Measurements from ENCODE around the gene ITPK1. TPM values are rescaled to one million over a fixed set of nuclear protein-coding genes. Genes with fewer than 3 reads are reported as not detected.

Gene ITPK1
- total RNA-seq, 1 donor from 2014 or later = 66.9 TPM

DNA sequence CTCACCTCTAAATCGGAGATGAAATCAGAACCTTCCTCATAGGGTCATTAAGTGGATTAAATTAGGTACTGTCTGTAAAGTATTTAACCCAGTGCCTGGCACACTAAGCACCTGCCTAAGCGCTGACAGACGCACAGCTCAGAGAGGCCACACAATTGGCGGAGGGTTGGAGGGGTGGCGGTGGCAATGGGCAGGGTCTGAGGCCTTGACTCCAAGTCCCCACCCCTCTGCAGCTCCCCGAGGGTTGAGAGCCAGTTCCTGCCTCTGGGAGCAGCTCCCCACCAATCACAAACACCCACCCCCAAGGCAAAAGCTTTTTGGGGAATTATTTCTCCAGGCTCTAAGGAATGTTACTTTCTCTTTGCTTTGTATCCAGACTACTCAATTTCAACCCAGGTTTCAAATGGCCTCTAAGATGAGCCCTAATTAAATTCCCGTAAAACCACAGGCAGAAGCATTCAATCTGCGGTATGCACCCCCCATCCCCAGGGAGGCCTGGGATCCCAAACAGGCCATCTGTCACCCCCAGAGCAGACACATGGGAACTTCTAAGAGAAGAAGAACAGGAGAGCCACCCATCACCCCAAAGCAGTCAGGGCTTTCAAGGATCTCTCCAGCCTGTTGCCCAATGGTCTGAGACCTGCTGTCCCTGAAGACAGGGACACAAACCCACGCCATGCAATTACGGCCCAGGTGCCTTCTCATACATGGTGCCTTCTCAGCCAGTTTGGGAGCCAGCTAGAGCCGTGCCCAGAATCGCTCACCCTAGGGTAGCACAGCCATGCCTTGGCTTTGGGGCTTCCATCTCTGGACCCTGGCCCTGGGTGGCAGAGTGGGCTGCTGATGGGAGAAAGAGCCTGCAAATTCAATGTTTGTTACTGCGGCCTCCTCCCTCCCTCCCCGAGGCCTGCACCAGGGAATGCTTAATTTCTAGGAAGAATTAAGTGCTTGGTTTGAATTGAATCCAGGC, 126.7 kb downstream of the ITPK1 start:
- H3K27ac Mint-ChIP-seq = no peak overlapping the region
- no peaks in the 10 kb centered on the region for H3K27me3 Mint-ChIP-seq (ENCODE audit: low read depth)
- H3K4me1 Mint-ChIP-seq (ENCODE audit: low read depth) = no peaks in the 10 kb centered on the region
- H3K4me3 Mint-ChIP-seq (ENCODE audit: low read depth) = no peak overlapping the region
- no peak for DNase-seq (ENCODE audit: low spot score)
- peaks cover 5% of the 10 kb centered on the region for H3K36me3 Mint-ChIP-seq (ENCODE audit: low read depth)
- H3K9me3 Mint-ChIP-seq = no peaks in the 10 kb centered on the region
- intact Hi-C loops (cut with micrococcal nuclease) = no loop called here

- no peak for DNase-seq (ENCODE audit: low spot score)
- H3K4me3 Mint-ChIP-seq (ENCODE audit: low read depth) = no peak overlapping the region
- H3K36me3 Mint-ChIP-seq (ENCODE audit: low read depth) = peaks cover 8% of the 10 kb centered on the region
- intact Hi-C loops (cut with micrococcal nuclease) = no loop called here
- no peaks in the 10 kb centered on the region for H3K27me3 Mint-ChIP-seq (ENCODE audit: low read depth)
- no peaks in the 10 kb centered on the region for H3K9me3 Mint-ChIP-seq
- no peak overlapping the region for H3K27ac Mint-ChIP-seq
- H3K4me1 Mint-ChIP-seq (ENCODE audit: low read depth) = no peaks in the 10 kb centered on the region
These were observed 127.8 kb downstream of the ITPK1 start for GRCh38 chr14:92987713-92988510.

GRCh38 chr14:92987148-92987570, 128.6 kb downstream of the ITPK1 start:
- H3K27ac Mint-ChIP-seq = no peak overlapping the region
- peaks cover 12% of the 10 kb centered on the region for H3K36me3 Mint-ChIP-seq (ENCODE audit: low read depth)
- intact Hi-C loops (cut with micrococcal nuclease) = no loop called here
- no peaks in the 10 kb centered on the region for H3K4me1 Mint-ChIP-seq (ENCODE audit: low read depth)
- H3K4me3 Mint-ChIP-seq (ENCODE audit: low read depth) = no peak overlapping the region
- H3K9me3 Mint-ChIP-seq = no peaks in the 10 kb centered on the region
- H3K27me3 Mint-ChIP-seq (ENCODE audit: low read depth) = no peaks in the 10 kb centered on the region
- no peak for DNase-seq (ENCODE audit: low spot score)

GRCh38 chr14:92986254-92987147, 129.2 kb downstream of the ITPK1 start:
- H3K27me3 Mint-ChIP-seq (ENCODE audit: low read depth) = no peaks in the 10 kb centered on the region
- no peak for DNase-seq (ENCODE audit: low spot score)
- H3K4me1 Mint-ChIP-seq (ENCODE audit: low read depth) = no peaks in the 10 kb centered on the region

DNA sequence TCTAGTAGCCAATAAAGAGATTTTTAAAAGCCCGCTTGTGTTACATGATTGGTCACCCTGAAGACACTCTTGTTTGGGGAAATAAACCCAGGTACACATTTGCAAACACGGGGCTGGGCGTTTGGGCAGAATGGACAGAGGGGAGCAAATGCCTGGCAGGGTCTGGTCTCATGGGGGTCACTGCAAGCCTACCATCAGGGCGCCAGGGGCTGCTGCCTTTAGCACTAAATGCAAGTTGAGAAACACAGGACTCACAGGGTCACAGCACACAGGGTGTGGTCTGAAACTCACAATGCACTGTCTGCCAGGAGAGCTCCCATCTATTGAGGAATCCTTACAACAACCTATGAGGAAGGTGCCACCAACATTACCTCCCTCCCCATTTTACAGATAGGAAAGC, 130.2 kb downstream of the ITPK1 start:
- intact Hi-C loops (cut with micrococcal nuclease) = no loop called here
- H3K27me3 Mint-ChIP-seq (ENCODE audit: low read depth) = no peaks in the 10 kb centered on the region
- no peaks in the 10 kb centered on the region for H3K4me1 Mint-ChIP-seq (ENCODE audit: low read depth)
- H3K27ac Mint-ChIP-seq = no peak overlapping the region
- no peak overlapping the region for H3K4me3 Mint-ChIP-seq (ENCODE audit: low read depth)
- DNase-seq (ENCODE audit: low spot score) = no peak
- peaks cover 9% of the 10 kb centered on the region for H3K9me3 Mint-ChIP-seq
- H3K36me3 Mint-ChIP-seq (ENCODE audit: low read depth) = peaks cover 28% of the 10 kb centered on the region

More at GRCh38 chr14:92986254-92987147, 129.2 kb downstream of the ITPK1 start:
- intact Hi-C loops (cut with micrococcal nuclease) = no loop called here
- Mint-ChIP-seq H3K27ac (no peak overlapping the region), H3K9me3 (peaks cover 2% of the 10 kb centered on the region), H3K4me3 (ENCODE audit: low read depth) (no peak overlapping the region), H3K36me3 (ENCODE audit: low read depth) (peaks cover 19% of the 10 kb centered on the region)

DNA sequence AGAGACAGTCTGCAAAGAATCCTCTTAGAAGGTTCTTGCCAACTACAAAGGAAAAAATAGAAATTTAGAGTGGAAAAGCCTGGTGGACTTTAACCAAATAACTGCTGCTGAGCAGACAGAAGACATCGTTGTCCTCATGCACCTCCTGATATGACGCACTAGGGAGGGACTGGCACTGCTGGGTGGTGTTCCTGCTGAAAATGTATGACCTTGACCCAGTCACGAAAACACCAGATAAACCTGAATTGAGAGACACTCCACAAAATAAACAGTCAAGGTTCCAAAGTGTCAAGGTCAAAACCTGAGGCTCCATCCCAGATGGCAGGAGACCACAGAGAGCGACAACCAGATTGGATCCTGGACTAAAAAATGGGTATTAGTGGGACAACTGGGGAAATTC, 130.8 kb downstream of the ITPK1 start:
- intact Hi-C loops (cut with micrococcal nuclease) = no loop called here
- Mint-ChIP-seq H3K27ac (no peak overlapping the region), H3K27me3 (ENCODE audit: low read depth) (no peaks in the 10 kb centered on the region), H3K4me3 (ENCODE audit: low read depth) (no peak overlapping the region), H3K36me3 (ENCODE audit: low read depth) (peaks cover 34% of the 10 kb centered on the region), H3K4me1 (ENCODE audit: low read depth) (no peaks in the 10 kb centered on the region), H3K9me3 (peaks cover 11% of the 10 kb centered on the region)
- DNase-seq (ENCODE audit: low spot score) = no peak

DNA sequence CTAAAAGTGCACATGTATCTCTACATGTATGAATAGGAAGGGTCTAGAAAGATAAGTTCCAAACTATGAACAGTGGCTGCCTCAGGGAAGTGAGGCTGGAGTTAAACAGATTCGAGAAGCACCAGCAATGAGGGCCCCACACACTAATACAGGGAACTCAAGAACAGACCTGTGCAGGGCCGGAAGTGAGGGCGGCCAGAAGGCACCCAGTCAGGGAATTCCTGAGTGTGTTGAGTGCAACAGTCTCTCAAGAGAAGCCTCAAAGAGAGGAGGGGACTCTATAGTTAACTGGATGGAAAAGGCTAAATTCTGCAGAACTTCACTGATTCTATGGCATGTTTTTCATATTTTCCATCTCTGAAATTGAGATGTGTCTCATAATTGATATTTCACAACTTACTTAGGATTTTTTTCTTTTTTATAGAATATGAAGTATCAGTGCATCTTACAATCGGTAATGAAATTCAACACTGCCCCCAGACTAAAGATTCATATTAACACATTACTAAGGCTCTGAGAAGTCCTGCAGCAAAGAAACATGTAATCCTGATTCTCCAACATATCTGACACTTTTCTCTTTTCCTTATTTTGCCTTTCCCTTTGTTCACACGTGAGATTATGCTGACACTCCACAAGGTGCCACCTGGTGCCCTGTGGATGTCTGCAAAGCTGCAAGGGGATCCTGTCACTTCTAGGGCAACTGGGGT, 131.5 kb downstream of the ITPK1 start:
- Mint-ChIP-seq H3K27me3 (ENCODE audit: low read depth) (no peaks in the 10 kb centered on the region), H3K27ac (no peak overlapping the region), H3K9me3 (peaks cover 18% of the 10 kb centered on the region), H3K4me1 (ENCODE audit: low read depth) (no peaks in the 10 kb centered on the region), H3K36me3 (ENCODE audit: low read depth) (peaks cover 41% of the 10 kb centered on the region), H3K4me3 (ENCODE audit: low read depth) (no peak overlapping the region)
- DNase-seq (ENCODE audit: low spot score) = no peak
- intact Hi-C loops (cut with micrococcal nuclease) = no loop called here

- Mint-ChIP-seq H3K27ac (no peak overlapping the region), H3K4me1 (ENCODE audit: low read depth) (no peaks in the 10 kb centered on the region), H3K36me3 (ENCODE audit: low read depth) (peaks cover 48% of the 10 kb centered on the region), H3K9me3 (peaks cover 30% of the 10 kb centered on the region), H3K4me3 (ENCODE audit: low read depth) (no peak overlapping the region), H3K27me3 (ENCODE audit: low read depth) (no peaks in the 10 kb centered on the region)
- no peak for DNase-seq (ENCODE audit: low spot score)
- intact Hi-C loops (cut with micrococcal nuclease) = no loop called here
These were observed 132.8 kb downstream of the ITPK1 start for GRCh38 chr14:92982956-92983355.

- no peak for DNase-seq (ENCODE audit: low spot score)
- no peaks in the 10 kb centered on the region for H3K4me1 Mint-ChIP-seq (ENCODE audit: low read depth)
- peaks cover 43% of the 10 kb centered on the region for H3K9me3 Mint-ChIP-seq
- intact Hi-C loops (cut with micrococcal nuclease) = no loop called here
- peaks cover 60% of the 10 kb centered on the region for H3K36me3 Mint-ChIP-seq (ENCODE audit: low read depth)
- no peaks in the 10 kb centered on the region for H3K27me3 Mint-ChIP-seq (ENCODE audit: low read depth)
- H3K4me3 Mint-ChIP-seq (ENCODE audit: low read depth) = no peak overlapping the region
- no peak overlapping the region for H3K27ac Mint-ChIP-seq
These were observed 134.0 kb downstream of the ITPK1 start for GRCh38 chr14:92981726-92982125.

- H3K9me3 Mint-ChIP-seq = peaks cover 50% of the 10 kb centered on the region
- no peak for DNase-seq (ENCODE audit: low spot score)
- H3K4me3 Mint-ChIP-seq (ENCODE audit: low read depth) = no peak overlapping the region
- intact Hi-C loops (cut with micrococcal nuclease) = no loop called here
- no peaks in the 10 kb centered on the region for H3K27me3 Mint-ChIP-seq (ENCODE audit: low read depth)
- no peaks in the 10 kb centered on the region for H3K4me1 Mint-ChIP-seq (ENCODE audit: low read depth)
- H3K27ac Mint-ChIP-seq = no peak overlapping the region
- H3K36me3 Mint-ChIP-seq (ENCODE audit: low read depth) = peaks cover 69% of the 10 kb centered on the region
These were observed 134.9 kb downstream of the ITPK1 start for GRCh38 chr14:92980866-92981265.

DNA sequence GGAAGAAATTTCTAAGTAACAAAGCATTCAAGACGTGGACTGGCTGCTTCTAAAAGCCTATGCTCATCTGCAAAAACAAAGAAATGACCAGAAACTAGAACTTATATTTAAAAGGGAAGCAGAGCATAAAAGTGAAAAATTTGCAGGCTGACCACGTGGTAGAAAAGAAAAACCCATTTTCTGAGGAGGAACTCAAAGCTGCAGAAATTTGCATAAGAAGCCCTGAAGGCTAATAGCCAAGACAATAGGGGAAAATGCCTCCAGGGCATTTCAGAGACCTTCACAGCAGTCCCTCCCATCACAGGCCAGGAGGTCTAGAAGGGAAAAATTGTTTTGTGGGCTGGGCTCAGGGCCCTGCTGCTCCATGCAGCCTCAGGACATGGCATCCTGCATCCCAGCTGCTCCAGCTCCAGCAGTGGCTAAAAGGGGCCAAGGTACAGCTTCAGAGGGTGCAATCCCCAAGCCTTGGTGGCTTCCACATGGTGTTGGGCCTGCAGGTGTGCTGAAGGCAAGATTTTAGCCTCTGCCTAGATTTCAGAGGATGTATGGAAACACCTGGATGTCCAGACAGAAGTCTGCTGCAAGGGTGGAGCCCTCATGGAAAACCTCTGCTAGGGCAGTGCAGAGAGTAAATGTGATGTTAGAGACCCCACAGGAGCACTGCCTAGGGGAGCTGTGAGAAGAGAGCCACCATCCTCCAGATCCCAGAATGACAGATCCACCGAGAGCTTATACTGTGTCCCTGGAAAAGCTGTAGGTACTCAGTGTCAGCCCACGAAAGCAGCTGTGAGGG, 137.3 kb downstream of the ITPK1 start:
- peaks cover 54% of the 10 kb centered on the region for H3K9me3 Mint-ChIP-seq
- H3K27ac Mint-ChIP-seq = no peak overlapping the region
- H3K36me3 Mint-ChIP-seq (ENCODE audit: low read depth) = peaks cover 80% of the 10 kb centered on the region
- DNase-seq (ENCODE audit: low spot score) = no peak
- intact Hi-C loops (cut with micrococcal nuclease) = no loop called here
- H3K4me3 Mint-ChIP-seq (ENCODE audit: low read depth) = no peak overlapping the region
- H3K4me1 Mint-ChIP-seq (ENCODE audit: low read depth) = no peaks in the 10 kb centered on the region
- H3K27me3 Mint-ChIP-seq (ENCODE audit: low read depth) = no peaks in the 10 kb centered on the region

Data from activated T-helper 2 cell treated with anti-CD3 and anti-CD28 coated beads, Interferon-gamma antibody, Interleukin-2, Interleukin-4, amounts not matched to agents 10 μg/mL and 5 μg/mL and 100 μg/mL, durations not matched to agents 14 hours and 24 hours and 36 hours (primary cell).